Aorta (tissue), 5 donors: Measurements from ENCODE around the gene PPP1R9B. TPM values are rescaled to one million over a fixed set of nuclear protein-coding genes. Genes with fewer than 3 reads are reported as not detected.

ENCODE experiments used
- ATAC-seq: fragments of 200-7000 bp; cut with Tn5 transposase; one replicate; pipeline ENCODE4 v1.9.1; 2022; ENCODE audit warnings: moderate library complexity; ENCODE audit not compliant: low FRiP score
- DNase-seq, 2 donors: peaks; one replicate each; pipeline ENCODE4 v3.0.0-alpha.2; 2020
- H3K27ac ChIP-seq, 2 donors: one replicate each; pipeline ENCODE4 v1.5.1; 2013; ENCODE audit warnings: low read length in 2 of 2, mild to moderate bottlenecking in 2 of 2, moderate library complexity in 2 of 2, control low read depth in 1 of 2, inconsistent platforms in 1 of 2, low read depth in 1 of 2
- H3K27me3 ChIP-seq, 2 donors: one replicate each; pipeline ENCODE4 v1.6.1; 2013; ENCODE audit warnings: control low read depth in 1 of 2, low read length in 1 of 2, mild to moderate bottlenecking in 1 of 2, moderate library complexity in 1 of 2; ENCODE audit not compliant: insufficient read depth in 2 of 2, control insufficient read depth in 1 of 2
- H3K36me3 ChIP-seq, 2 donors: one replicate each; pipeline ENCODE4 v1.6.1; 2013; ENCODE audit warnings: control low read depth in 1 of 2, low read length in 1 of 2, mild to moderate bottlenecking in 1 of 2; ENCODE audit not compliant: insufficient read depth in 2 of 2, control insufficient read depth in 1 of 2
- H3K4me1 ChIP-seq, 2 donors: one replicate each; pipeline ENCODE4 v1.6.1; 2013; ENCODE audit warnings: low read length in 2 of 2, control low read depth in 1 of 2, mild to moderate bottlenecking in 1 of 2, moderate library complexity in 1 of 2; ENCODE audit not compliant: insufficient read depth in 2 of 2, control insufficient read depth in 1 of 2
- H3K4me3 ChIP-seq, 2 donors: one replicate each; pipeline ENCODE4 v1.5.1; 2013; ENCODE audit warnings: low read length in 2 of 2, control low read depth in 1 of 2, mild to moderate bottlenecking in 1 of 2
- H3K9me3 ChIP-seq: one replicate; pipeline ENCODE4 v1.6.1; 2013; ENCODE audit warnings: mild to moderate bottlenecking, low read length; ENCODE audit not compliant: control insufficient read depth
- WGBS, 2 donors: extraction: QIAGEN DNeasy Blood & Tissue Kit; methylation state at CpG; one replicate each; pipeline ENCODE4 v1.1.7; 2013; 5-methylcytosine and 5-hydroxymethylcytosine counted together
- intact Hi-C, 2 donors: fragments of 100-400 bp; cut with DNase I; formaldehyde crosslinking; loops; one replicate each; pipeline versions ENCODE4 v1.14.2 to v1.15.0; 2022
- polyA plus RNA-seq, 2 donors: library from polyadenylated mRNA; stranded (reverse); fragments of 200-250 nt; gene quantifications; one replicate each; pipeline ENCODE4 v1.2.3, GENCODE V29; 2013
- total RNA-seq, 2 donors: library from RNA; stranded (reverse); fragmentation: NEBNext Ultra II Directional; extraction: Animal tissue kit (Norgen Biotek cat#: 25700); gene quantifications; one replicate each; pipeline ENCODE4 v1.2.1, GENCODE V29; 2021
- donor health status: healthy with polysubstance abuse.
- donor health status: Bipolar disorder and iron deficiency.
- donor health status: DM: no; HTN: no; CAD: no.
- donor health status: DM: no; HTN: no; CAD: no.
- donor health status: DM: yes; HTN: yes; CAD: no.

PPP1R9B gene
- total and polyA plus RNA-seq, 4 donors = 20.3 to 99.0 (median 45.2) TPM

DNA sequence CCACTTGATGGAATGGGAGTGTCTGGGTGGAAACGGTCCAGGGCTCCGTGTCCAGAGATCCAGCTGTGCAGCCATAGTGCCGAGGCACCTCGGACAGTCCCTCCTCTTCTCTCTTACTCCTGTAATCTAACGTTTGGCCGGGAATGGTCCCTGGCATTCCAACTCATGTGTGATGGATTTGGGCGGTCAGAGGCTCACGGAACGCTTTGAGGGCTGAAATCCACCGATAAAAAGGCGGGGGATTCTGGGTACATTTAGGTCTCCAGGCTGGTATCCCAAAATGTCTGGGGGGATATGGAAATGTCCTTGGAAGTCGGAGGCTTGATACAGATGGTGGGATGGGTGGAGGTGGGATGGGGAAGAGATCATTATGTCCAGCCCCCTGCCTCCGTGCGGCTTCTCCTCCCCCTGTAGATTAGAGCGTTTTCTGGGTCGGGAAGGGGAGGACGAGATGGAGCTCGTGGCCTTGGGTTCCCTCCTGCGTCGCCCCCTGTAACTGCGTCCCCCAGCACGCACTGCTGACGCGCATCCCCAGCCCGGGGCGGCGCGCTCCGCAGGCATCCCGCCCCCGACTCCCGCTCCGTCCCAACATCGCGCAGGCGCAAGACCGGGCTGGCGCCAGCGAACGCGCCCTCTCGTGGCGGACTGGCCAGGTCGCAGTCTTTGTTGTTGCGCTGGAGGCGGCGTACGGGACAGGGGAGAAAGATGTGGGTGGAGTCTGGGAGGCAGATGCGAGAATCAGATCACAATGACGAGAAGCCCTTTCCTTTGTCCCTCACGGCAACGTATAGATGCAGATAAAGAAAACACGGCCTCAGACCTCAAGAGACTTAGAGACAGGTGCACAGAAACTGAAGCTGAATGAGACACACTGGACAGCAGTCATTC lies 10.8 kb upstream of the PPP1R9B start:
- 0 to 1% methylated on average over 49 to 53 of the region's 53 CpGs for WGBS, 2 donors
- ATAC-seq (peak; percentile 95), DNase-seq (peak; percentile 94 to 98)
- H3K4me1 ChIP-seq = no peaks in the 10 kb centered on the region
- H3K27ac ChIP-seq = peak overlapping the region in 1 of 2 donors; percentile 74
- H3K36me3 ChIP-seq = no peaks in the 10 kb centered on the region
- H3K4me3 ChIP-seq = peak overlapping the region; percentile 57 to 71
- no peaks in the 10 kb centered on the region for H3K9me3 ChIP-seq
- intact Hi-C loops = loop anchor here (5.0 to 10.0 kb wide), 3 partner anchors 46 to 134 kb away; no protein-coding TSS in a partner anchor
- H3K27me3 ChIP-seq = no peaks in the 10 kb centered on the region

DNA sequence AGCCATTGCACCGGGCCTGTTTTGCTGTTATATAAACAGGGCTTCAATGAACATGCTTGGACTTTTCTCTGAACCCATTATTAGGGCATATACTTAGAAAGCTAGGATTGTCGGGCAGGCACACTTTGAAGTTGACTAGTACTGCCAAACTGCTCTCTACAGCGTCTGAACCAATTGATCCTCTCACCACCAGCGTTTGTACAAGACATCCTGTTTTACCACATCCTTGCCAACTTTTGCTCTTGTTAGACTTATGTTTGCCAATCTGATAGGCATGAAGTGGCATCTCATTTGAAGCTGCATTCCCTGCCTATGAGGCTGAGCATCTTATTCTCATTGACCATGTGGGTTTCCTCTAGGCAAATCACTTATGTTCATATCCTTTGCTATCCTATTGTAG lies 7.4 kb upstream of the PPP1R9B start:
- peak overlapping the region in 1 of 2 donors; percentile 6 for H3K27ac ChIP-seq
- DNase-seq (no peak), ATAC-seq (no peak)
- H3K9me3 ChIP-seq = no peaks in the 10 kb centered on the region
- peaks cover 0 to 6% of the 10 kb centered on the region in 2 donors for H3K4me1 ChIP-seq
- H3K4me3 ChIP-seq = no peak overlapping the region
- intact Hi-C loops = no loop called here
- 64 to 65% methylated on average over 4 of the region's 4 CpGs for WGBS, 2 donors
- H3K36me3 ChIP-seq = no peaks in the 10 kb centered on the region
- no peaks in the 10 kb centered on the region for H3K27me3 ChIP-seq

DNA sequence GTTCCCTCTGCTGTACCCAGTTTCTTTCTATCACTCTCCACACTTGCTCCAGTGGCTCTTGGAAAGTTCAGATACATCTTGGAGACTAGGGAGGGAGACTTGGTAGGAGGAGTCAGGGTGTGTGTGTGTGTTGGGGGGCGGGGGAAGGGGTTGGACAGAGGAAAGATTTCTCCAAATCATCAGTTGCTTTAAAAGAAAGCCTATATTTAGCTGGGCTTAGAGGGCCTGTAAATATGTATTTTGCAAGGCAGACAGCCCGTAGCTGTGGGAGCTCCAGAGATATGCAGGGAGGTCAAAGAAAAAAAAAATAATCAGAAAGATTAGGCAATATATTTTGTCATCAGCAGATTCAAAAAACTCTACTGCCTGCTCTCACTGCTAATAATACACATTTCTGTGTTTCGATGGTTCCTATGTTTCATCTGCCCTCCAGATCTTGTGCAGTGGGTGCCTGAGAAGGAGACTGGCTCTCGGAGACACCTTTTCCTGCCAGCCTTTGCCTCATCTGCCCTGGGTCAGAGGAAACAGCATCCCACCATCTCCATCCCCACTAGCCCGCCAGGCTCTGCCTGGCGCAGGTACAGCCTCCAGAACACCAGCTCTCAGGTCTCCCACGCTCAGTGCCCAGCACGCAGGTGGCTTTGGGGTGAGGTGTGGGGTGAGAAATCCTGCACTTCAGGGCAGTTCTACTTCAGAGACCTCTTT lies 4.8 kb upstream of the PPP1R9B start:
- intact Hi-C loops = no loop called here
- H3K27ac ChIP-seq = peak overlapping the region; percentile 59 to 99
- H3K4me1 ChIP-seq = peaks cover 0 to 6% of the 10 kb centered on the region in 2 donors
- DNase-seq (peak; percentile 78 to 79), ATAC-seq (peak; percentile 70)
- no peak overlapping the region for H3K4me3 ChIP-seq
- no peaks in the 10 kb centered on the region for H3K36me3 ChIP-seq
- H3K27me3 ChIP-seq = no peaks in the 10 kb centered on the region
- 7 to 13% methylated on average over 8 of the region's 8 CpGs for WGBS, 2 donors
- no peaks in the 10 kb centered on the region for H3K9me3 ChIP-seq

DNA sequence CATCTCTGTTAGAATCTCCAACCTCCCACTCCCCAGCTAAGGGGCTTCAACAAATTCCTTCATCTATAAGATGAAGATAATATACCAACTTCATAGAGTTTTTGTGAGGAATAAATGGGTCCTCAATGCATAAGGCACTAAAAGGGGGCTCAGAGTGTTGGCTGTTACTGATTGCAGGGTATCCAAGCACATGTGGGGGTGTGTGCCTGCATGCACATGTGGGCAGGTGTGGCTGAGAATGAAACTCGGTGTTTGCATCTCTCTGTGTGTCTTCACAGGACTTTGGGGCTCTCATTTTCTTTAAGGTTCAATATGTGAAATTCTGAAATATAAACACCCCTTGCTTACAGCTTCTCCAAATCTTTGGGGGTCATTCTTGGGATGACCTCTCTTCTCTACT lies 4.1 kb upstream of the PPP1R9B start:
- WGBS, 2 donors = 36 to 42% methylated on average over 1 of the region's 1 CpG
- no peaks in the 10 kb centered on the region for H3K9me3 ChIP-seq
- peak overlapping the region; percentile 59 to 82 for H3K27ac ChIP-seq
- no peak overlapping the region for H3K4me3 ChIP-seq
- no peak for ATAC-seq
- DNase-seq = no peak
- no peaks in the 10 kb centered on the region for H3K27me3 ChIP-seq
- H3K4me1 ChIP-seq = peaks cover 0 to 6% of the 10 kb centered on the region in 2 donors
- no peaks in the 10 kb centered on the region for H3K36me3 ChIP-seq
- intact Hi-C loops = no loop called here

DNA sequence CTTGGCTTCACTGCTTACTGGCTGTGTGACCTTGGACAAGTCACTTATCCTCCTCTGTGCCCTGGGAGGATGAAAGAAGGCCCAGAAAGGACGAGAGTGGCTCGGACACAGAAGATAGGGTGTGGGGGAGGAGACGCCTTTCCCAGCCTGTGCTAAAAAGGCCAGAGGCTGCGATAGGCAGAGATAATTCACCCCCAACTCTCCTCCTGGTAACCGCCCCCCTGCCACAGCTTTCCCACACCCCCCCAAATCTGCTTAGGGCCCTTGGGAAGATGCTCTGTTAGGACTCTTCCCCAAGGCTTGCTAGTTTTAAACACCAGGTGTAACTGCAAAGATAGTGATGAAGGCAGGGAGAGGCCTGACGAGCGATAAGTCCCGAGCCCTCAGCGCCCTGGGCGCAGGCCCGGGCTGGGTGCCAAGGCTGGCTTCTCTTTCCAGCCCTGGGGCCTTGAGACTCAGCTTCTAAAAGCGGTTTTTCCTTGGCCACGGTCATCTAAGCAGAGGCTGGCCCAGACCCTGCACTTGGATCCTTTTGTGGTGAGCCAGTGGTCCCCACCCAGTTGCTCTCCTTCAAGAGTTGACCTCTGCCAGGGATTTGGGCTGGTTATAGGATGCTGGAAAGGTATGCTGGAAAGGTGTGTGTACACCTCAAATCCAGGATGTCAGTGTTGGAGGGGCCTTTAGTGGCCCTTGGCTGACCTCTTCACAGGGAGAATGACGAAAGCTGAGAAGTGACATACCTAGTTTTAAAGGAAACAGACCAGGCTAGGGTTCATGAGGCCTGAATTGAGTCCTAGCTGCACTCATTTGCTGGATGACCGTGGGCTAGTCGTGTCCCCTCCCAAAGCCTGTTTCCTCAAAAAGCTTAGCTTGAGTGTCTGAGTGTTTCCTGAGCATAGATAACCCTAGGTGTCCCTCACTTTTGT lies 3.4 kb upstream of the PPP1R9B start:
- DNase-seq (peak; percentile 83 to 93), ATAC-seq (peak; percentile 44)
- no peaks in the 10 kb centered on the region for H3K9me3 ChIP-seq
- H3K27ac ChIP-seq = peak overlapping the region; percentile 59 to 82
- intact Hi-C loops = no loop called here
- H3K36me3 ChIP-seq = no peaks in the 10 kb centered on the region
- H3K4me1 ChIP-seq = peaks cover 0 to 6% of the 10 kb centered on the region in 2 donors
- no peaks in the 10 kb centered on the region for H3K27me3 ChIP-seq
- no peak overlapping the region for H3K4me3 ChIP-seq
- WGBS, 2 donors = 14 to 16% methylated on average over 16 of the region's 16 CpGs

DNA sequence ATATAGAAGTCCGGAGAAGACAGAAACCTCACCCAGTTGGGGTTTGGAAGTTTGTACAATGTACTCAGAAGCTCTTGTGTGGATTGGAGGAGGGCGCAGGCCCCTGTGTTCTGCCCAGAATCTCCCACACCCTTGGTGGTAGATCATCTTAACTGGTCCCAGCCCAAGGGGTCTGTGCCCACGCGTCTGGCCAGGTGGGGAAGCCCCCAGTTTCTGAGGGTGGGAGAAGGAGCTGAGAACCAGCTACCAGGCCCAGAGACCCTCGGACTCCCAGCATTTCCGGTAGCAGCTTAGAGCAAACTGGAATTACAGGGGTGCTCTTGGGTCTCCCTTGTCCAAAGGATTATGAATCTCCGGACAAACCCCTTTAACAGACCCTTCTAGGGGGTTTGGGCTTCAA lies 2.3 kb upstream of the PPP1R9B start:
- no peak for ATAC-seq
- H3K27me3 ChIP-seq = no peaks in the 10 kb centered on the region
- H3K4me1 ChIP-seq = peaks cover 0 to 6% of the 10 kb centered on the region in 2 donors
- no peaks in the 10 kb centered on the region for H3K36me3 ChIP-seq
- no peaks in the 10 kb centered on the region for H3K9me3 ChIP-seq
- WGBS, 2 donors = 65 to 66% methylated on average over 7 of the region's 7 CpGs
- intact Hi-C loops = no loop called here
- peak overlapping the region in 1 of 2 donors; percentile 42 for H3K27ac ChIP-seq
- peak; percentile 44 to 71 for DNase-seq
- H3K4me3 ChIP-seq = no peak overlapping the region

DNA sequence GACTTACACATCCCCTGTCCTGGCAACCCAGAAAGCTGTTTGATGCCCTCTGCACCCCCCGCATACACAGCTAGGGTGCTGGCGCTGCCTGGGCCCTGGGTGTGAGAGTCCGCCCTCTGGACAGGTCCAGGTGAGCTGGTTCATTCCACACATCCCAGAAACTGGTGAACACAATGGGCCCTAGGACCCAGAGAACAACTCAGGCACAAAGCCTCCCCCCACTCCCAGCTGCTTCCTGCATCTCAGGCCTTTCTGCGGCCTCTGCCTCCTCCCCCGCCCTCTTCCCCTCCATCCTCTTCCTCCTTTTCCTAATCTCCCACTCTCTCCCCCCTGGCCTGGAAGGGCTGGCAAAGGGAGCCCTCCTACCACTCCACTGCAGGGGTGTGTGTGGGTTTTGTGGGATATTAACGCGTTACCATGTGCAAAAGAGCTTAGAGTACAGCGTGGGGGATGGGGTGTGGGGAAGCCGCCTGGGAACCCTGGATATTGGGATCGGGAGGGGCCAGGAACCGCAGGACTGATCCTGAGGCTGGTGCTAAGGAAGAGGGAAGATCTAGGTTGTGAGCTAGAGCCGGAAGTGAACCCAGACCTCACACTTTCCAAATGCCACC lies 1.6 kb upstream of the PPP1R9B start:
- DNase-seq = peak; percentile 89
- no peaks in the 10 kb centered on the region for H3K27me3 ChIP-seq
- H3K4me3 ChIP-seq = peak overlapping the region; percentile 16 to 52
- H3K36me3 ChIP-seq = no peaks in the 10 kb centered on the region
- intact Hi-C loops = no loop called here
- peaks cover 0 to 6% of the 10 kb centered on the region in 2 donors for H3K4me1 ChIP-seq
- peak; percentile 67 for ATAC-seq
- peak overlapping the region; percentile 60 to 73 for H3K27ac ChIP-seq
- WGBS, 2 donors = 1 to 2% methylated on average over 12 of the region's 12 CpGs
- H3K9me3 ChIP-seq = no peaks in the 10 kb centered on the region
